SK-N-MC (cell line): Measurements from ENCODE around the gene RAB30.

Experiments
- EZH2 ChIP-seq: fragments of 200-600 bp; sonication (generic); IDR thresholded peaks from one replicate; pipeline ENCODE4 v1.6.1; 2017; ENCODE audit warnings: antibody characterized with exemption
- FOXP2 ChIP-seq: optimal IDR thresholded peaks from 2 replicates; pipeline ENCODE3; 2011; ENCODE audit warnings: mild to moderate bottlenecking, moderate library complexity; ENCODE audit not compliant: insufficient read depth; ENCODE audit errors: extremely low read length, control extremely low read depth
- POLR2AphosphoS5 ChIP-seq: IDR thresholded peaks from 2 replicates; pipeline ENCODE4 v1.6.1; 2012; ENCODE audit warnings: mild to moderate bottlenecking, low read depth, low read length, borderline replicate concordance

- TF ChIP-seq POLR2AphosphoS5 (no peak), EZH2 (no peak), FOXP2 (no peak)
These were observed 71.3 kb downstream of the RAB30 start for GRCh38 chr11:83000381-83000780.
